ENCODE data around the gene CCDC27. TPM values are rescaled to one million over a fixed set of nuclear protein-coding genes. Genes with fewer than 3 reads are reported as not detected.

Gene CCDC27
- total RNA-seq, 1 donor from 2014 or later, result not detected

- no peaks in the 10 kb centered on the region for H4K20me1 ChIP-seq (ENCODE audit: insufficient read depth, low read length)
- no peaks in the 10 kb centered on the region for H3K27me3 ChIP-seq (ENCODE audit: insufficient read depth, low read length)
- Mint-ChIP-seq H3K36me3 (ENCODE audit: low read depth, unreplicated experiment) (peaks cover 30% of the 10 kb centered on the region), H3K9me3 (ENCODE audit: unreplicated experiment) (no peaks in the 10 kb centered on the region), H3K4me1 (ENCODE audit: low read depth, unreplicated experiment) (no peaks in the 10 kb centered on the region), H3K27me3 (ENCODE audit: low read depth, unreplicated experiment) (no peaks in the 10 kb centered on the region), H3K27ac (ENCODE audit: unreplicated experiment) (no peak overlapping the region), H3K4me3 (ENCODE audit: unreplicated experiment) (no peak overlapping the region)
- TF ChIP-seq EZH2 (IDR thresholded peaks at IDR 0.05; ENCODE audit: insufficient read depth, low read length) (no peak), CTCF (IDR thresholded peaks at IDR 0.05; ENCODE audit: insufficient read depth, low read depth, low read length) (no peak)
- DNase-seq (ENCODE audit: low read depth) (no peak), FAIRE-seq (no peak)
- H3K9me3 ChIP-seq (ENCODE audit: insufficient read depth, low read depth, low read length), result no peaks in the 10 kb centered on the region
- H3K4me1 ChIP-seq (ENCODE audit: insufficient read depth, low read length), result no peaks in the 10 kb centered on the region
- no peak overlapping the region for H3K27ac ChIP-seq (ENCODE audit: low read depth, low read length)
- no peak overlapping the region for H2AFZ ChIP-seq (ENCODE audit: low read depth, low read length)
- no peak overlapping the region for H3K9ac ChIP-seq (ENCODE audit: low read length)
- H3K36me3 ChIP-seq (ENCODE audit: insufficient read depth, low read length), result peaks cover 4% of the 10 kb centered on the region
- no peaks in the 10 kb centered on the region for H3K79me2 ChIP-seq (ENCODE audit: insufficient read depth, low read length)
- H3K4me2 ChIP-seq (ENCODE audit: low read length), result no peak overlapping the region
- H3K4me3 ChIP-seq (ENCODE audit: insufficient read depth, low read depth, low read length), result no peak overlapping the region
These were observed 65.8 kb downstream of the CCDC27 start for GRCh38 chr1:3817821-3818597.

GRCh38 chr1:3819771-3820200 is 67.5 kb downstream of the CCDC27 start:
- H2AFZ ChIP-seq (ENCODE audit: low read depth, low read length), result no peak overlapping the region
- Mint-ChIP-seq H3K4me3 (ENCODE audit: unreplicated experiment) (no peak overlapping the region), H3K9me3 (ENCODE audit: unreplicated experiment) (no peaks in the 10 kb centered on the region), H3K27ac (ENCODE audit: unreplicated experiment) (no peak overlapping the region), H3K4me1 (ENCODE audit: low read depth, unreplicated experiment) (no peaks in the 10 kb centered on the region), H3K27me3 (ENCODE audit: low read depth, unreplicated experiment) (no peaks in the 10 kb centered on the region), H3K36me3 (ENCODE audit: low read depth, unreplicated experiment) (peaks cover 30% of the 10 kb centered on the region)
- FAIRE-seq (no peak), DNase-seq (ENCODE audit: low read depth) (no peak)
- no peaks in the 10 kb centered on the region for H3K79me2 ChIP-seq (ENCODE audit: insufficient read depth, low read length)
- H3K27ac ChIP-seq (ENCODE audit: low read depth, low read length), result no peak overlapping the region
- no peak overlapping the region for H3K9ac ChIP-seq (ENCODE audit: low read length)
- H3K4me3 ChIP-seq (ENCODE audit: insufficient read depth, low read depth, low read length), result no peak overlapping the region
- H3K4me2 ChIP-seq (ENCODE audit: low read length), result no peak overlapping the region
- TF ChIP-seq CTCF (IDR thresholded peaks at IDR 0.05; ENCODE audit: insufficient read depth, low read depth, low read length) (no peak), EZH2 (IDR thresholded peaks at IDR 0.05; ENCODE audit: insufficient read depth, low read length) (no peak)
- no peaks in the 10 kb centered on the region for H3K9me3 ChIP-seq (ENCODE audit: insufficient read depth, low read depth, low read length)
- H4K20me1 ChIP-seq (ENCODE audit: insufficient read depth, low read length), result no peaks in the 10 kb centered on the region
- peaks cover 4% of the 10 kb centered on the region for H3K36me3 ChIP-seq (ENCODE audit: insufficient read depth, low read length)
- no peaks in the 10 kb centered on the region for H3K4me1 ChIP-seq (ENCODE audit: insufficient read depth, low read length)
- no peaks in the 10 kb centered on the region for H3K27me3 ChIP-seq (ENCODE audit: insufficient read depth, low read length)

GRCh38 chr1:3820316-3820715 is 68.1 kb downstream of the CCDC27 start:
- Histone ChIP-seq H3K9me3 (ENCODE audit: insufficient read depth, low read depth, low read length) (no peaks in the 10 kb centered on the region), H3K36me3 (ENCODE audit: insufficient read depth, low read length) (peaks cover 4% of the 10 kb centered on the region), H3K4me3 (ENCODE audit: insufficient read depth, low read depth, low read length) (no peak overlapping the region), H3K79me2 (ENCODE audit: insufficient read depth, low read length) (no peaks in the 10 kb centered on the region), H3K27ac (ENCODE audit: low read depth, low read length) (no peak overlapping the region), H3K4me2 (ENCODE audit: low read length) (no peak overlapping the region), H3K27me3 (ENCODE audit: insufficient read depth, low read length) (no peaks in the 10 kb centered on the region), H2AFZ (ENCODE audit: low read depth, low read length) (no peak overlapping the region), H4K20me1 (ENCODE audit: insufficient read depth, low read length) (no peaks in the 10 kb centered on the region), H3K9ac (ENCODE audit: low read length) (no peak overlapping the region), H3K4me1 (ENCODE audit: insufficient read depth, low read length) (no peaks in the 10 kb centered on the region)
- no peak for TF ChIP-seq EZH2 (IDR thresholded peaks at IDR 0.05; ENCODE audit: insufficient read depth, low read length)
- no peak for TF ChIP-seq CTCF (IDR thresholded peaks at IDR 0.05; ENCODE audit: insufficient read depth, low read depth, low read length)
- no peak overlapping the region for H3K27ac Mint-ChIP-seq (ENCODE audit: unreplicated experiment)
- FAIRE-seq (no peak), DNase-seq (ENCODE audit: low read depth) (no peak)
- H3K4me1 Mint-ChIP-seq (ENCODE audit: low read depth, unreplicated experiment), result no peaks in the 10 kb centered on the region
- H3K27me3 Mint-ChIP-seq (ENCODE audit: low read depth, unreplicated experiment), result no peaks in the 10 kb centered on the region
- no peak overlapping the region for H3K4me3 Mint-ChIP-seq (ENCODE audit: unreplicated experiment)
- no peaks in the 10 kb centered on the region for H3K9me3 Mint-ChIP-seq (ENCODE audit: unreplicated experiment)
- peaks cover 30% of the 10 kb centered on the region for H3K36me3 Mint-ChIP-seq (ENCODE audit: low read depth, unreplicated experiment)
